Heart left ventricle (tissue), 13 donors: ENCODE results near the gene SLC44A2.

Source experiments
- CTCF ChIP-seq, 12 donors: fragments of 200-600 bp; sonication (generic) in 4 of 12; IDR thresholded peaks; one replicate each; pipeline versions ENCODE4 v1.5.0 to v1.8.0; 2018 to 2022; ENCODE audit warnings: antibody characterized with exemption in 12 of 12, mild to moderate bottlenecking in 5 of 12
- POLR2A ChIP-seq, 2 donors: fragments of 450-650 bp; IDR thresholded peaks; one replicate each; pipeline ENCODE4 v1.6.1; 2017; ENCODE audit warnings: antibody characterized with exemption in 2 of 2, mild to moderate bottlenecking in 2 of 2, moderate library complexity in 2 of 2
- donor health status: ischemic (EF 13 %, LVEDD 7.1; RV severe dilation, severe dysfunction).
- donor health status: DM: no; HTN: yes; CAD: no.
- donor health status: DM: no; HTN: no; CAD: no.
- donor health status: ischemic (EF 25% LVEDD 6.9; RV normal size, moderate dysfunction).
- donor health status: ischemic (EF 25% LVEDD 5.7; RV mildly dilated, moderate dysfunction).
- donor health status: ischemic (EF 35%, LVEDD 5.7; RV mildly dilated, moderate dysfunction).
- donor health status: nonischemic (EF 11% LVEDD 7.7; RV severe dilation, severe dysfunction).
- donor health status: DM: yes; HTN: yes; CAD: no.
- donor health status: PGD.
- donor health status: ischemic (EF 29% LVEDD 5.4; RV normal size, mild dysfunction).
- donor health status: nonischemic (EF 23%, LVEDD 6.1; RV moderate dilation, normal function).

- TF ChIP-seq POLR2A (IDR thresholded peaks at IDR 0.05) (no peak), CTCF (IDR thresholded peaks at IDR 0.05) (no peak)
These were observed 11.1 kb downstream of the SLC44A2 start for GRCh38 chr19:10636304-10636972.
